Fibroblast of pulmonary artery (primary cell): ENCODE data around the gene GRIK1.

Source experiments
- DNase-seq: peaks from one replicate; pipeline ENCODE4 v3.0.0-alpha.2; 2010; ENCODE audit warnings: low read depth
- H3K4me3 ChIP-seq: replicated peaks from 2 replicates; pipeline ENCODE4 v1.5.1; 2011; ENCODE audit warnings: low read depth, mild to moderate bottlenecking, control low read depth, low read length, moderate library complexity
- TF ChIP-seq, protein P1 (sequence below): IDR thresholded peaks from 2 replicates; pipeline ENCODE4 v1.5.1; 2011; ENCODE audit warnings: mild to moderate bottlenecking, control low read depth, low read length, inconsistent platforms; ENCODE audit errors: missing control alignments

Gene GRIK1

DNA sequence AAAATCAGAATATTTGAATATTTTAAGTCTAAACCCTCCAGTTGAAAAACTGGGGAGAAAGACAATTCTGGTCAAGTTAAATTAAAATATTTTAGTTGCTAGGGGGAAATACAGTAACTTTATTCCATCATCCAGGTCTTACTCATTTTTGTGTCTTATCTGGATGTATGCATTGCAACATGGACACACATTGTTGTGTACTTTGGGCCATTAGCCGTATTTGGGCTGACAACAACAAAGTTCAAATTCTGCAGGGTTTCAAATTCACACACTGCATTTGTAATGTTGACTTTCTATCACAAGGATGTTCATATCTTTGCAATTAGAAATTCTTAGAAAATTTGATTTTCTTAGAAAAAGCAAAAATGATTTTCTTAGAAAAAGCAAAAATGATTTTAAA lies 391.8 kb downstream of the GRIK1 start:
- TF ChIP-seq, protein P1, sequence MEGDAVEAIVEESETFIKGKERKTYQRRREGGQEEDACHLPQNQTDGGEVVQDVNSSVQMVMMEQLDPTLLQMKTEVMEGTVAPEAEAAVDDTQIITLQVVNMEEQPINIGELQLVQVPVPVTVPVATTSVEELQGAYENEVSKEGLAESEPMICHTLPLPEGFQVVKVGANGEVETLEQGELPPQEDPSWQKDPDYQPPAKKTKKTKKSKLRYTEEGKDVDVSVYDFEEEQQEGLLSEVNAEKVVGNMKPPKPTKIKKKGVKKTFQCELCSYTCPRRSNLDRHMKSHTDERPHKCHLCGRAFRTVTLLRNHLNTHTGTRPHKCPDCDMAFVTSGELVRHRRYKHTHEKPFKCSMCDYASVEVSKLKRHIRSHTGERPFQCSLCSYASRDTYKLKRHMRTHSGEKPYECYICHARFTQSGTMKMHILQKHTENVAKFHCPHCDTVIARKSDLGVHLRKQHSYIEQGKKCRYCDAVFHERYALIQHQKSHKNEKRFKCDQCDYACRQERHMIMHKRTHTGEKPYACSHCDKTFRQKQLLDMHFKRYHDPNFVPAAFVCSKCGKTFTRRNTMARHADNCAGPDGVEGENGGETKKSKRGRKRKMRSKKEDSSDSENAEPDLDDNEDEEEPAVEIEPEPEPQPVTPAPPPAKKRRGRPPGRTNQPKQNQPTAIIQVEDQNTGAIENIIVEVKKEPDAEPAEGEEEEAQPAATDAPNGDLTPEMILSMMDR, result no peak
- no peak overlapping the region for H3K4me3 ChIP-seq
- no peak for DNase-seq

DNA sequence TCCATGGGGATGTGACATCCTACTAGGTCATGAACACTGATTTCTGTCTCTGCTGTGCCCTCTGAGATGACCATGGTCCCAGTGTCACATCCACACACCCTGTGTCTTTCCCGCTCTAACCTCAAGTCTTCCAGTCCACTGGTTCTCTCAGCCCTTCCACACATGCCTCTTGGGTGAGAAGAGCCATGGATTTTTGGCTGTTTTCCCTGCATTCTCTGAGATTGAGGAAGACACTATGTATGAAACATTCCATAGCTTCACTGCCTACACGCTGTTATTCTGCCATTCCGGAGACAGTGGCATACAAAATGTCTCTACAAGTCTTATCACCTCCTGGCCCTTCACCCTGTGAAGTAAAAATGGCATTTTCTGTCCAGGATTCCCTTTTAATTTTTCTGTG lies 393.7 kb downstream of the GRIK1 start:
- peak; percentile 7 for DNase-seq
- no peak overlapping the region for H3K4me3 ChIP-seq
- TF ChIP-seq, protein P1, result no peak

DNA sequence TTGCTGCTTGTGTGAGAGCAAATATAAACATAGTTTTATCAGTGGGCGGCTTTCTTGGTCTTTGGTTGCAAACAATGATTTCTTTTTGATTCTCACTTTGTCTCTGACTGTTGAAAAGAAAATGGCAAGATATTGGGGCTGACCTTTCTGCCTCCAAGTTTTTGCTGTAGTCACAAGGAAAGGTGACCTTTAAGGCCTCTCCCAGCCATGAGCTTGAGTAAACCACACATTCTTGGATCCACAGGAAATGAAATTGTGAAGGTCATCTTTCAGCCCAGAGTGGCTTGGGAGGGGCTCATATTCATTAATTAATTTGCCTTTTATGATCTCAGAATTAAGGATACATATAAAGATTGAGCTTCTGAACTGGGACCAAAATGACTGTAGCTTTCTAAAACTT lies 399.5 kb downstream of the GRIK1 start:
- no peak for DNase-seq
- no peak overlapping the region for H3K4me3 ChIP-seq
- TF ChIP-seq, protein P1, result no peak

DNA sequence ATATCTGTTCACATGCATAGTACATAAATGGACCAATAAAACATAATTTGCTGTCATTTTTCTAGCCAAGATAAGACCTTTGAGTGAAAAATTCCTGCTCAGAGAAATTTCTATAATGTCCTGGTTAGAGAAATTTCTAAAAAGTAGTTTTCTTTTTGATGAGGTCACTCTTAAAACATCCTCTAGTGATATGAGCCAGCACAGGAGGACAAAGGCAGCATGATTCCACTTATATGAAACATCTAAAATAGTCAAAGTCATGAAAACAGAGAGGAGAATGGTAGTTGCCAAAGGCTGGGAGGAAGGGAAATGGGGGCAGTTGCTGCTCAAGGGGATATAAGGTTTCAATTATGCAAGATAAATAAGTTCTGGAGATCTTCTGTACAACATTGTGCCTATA lies 401.7 kb downstream of the GRIK1 start:
- DNase-seq, result peak; percentile 66
- TF ChIP-seq, protein P1, result no peak
- no peak overlapping the region for H3K4me3 ChIP-seq

DNA sequence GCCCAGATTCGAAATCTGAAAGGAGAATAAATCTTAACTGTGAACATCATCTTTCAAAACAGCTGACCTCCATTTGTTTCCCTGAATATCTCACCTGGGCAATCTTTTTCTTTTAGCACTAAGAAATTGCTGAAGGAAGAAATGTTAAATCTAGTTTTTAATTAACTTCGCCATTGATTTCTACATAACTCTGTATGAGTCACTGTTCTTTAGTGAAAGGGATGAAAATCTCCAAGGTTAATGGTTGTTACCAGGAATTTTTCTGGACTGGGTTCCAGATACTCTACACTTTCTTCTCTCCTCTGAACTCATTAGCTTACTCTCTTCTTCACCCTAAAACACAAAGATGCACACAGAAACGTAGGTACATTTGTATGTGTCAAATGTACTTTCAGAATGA lies 405.3 kb downstream of the GRIK1 start:
- no peak overlapping the region for H3K4me3 ChIP-seq
- TF ChIP-seq, protein P1, result no peak
- DNase-seq, result no peak

DNA sequence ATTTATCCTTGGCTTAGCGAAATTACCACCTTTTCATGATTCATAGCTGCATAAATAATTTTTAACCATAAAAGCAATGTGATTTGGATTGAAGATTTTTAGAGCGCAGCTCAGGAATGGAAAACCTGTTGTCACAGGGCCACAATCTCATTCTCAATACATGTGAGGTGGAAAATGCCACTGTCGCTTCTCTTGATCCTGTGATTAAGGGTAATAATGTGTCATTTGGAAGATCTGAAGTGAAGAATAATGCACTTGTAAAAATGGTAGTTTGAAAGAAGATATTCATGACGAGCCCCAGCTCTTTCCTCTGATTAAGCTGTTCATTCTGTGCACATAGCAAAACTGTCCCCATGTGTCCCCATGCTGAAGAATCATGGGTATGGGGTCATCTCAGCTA lies 410.7 kb downstream of the GRIK1 start:
- TF ChIP-seq, protein P1, result no peak
- DNase-seq, result no peak
- H3K4me3 ChIP-seq, result no peak overlapping the region

DNA sequence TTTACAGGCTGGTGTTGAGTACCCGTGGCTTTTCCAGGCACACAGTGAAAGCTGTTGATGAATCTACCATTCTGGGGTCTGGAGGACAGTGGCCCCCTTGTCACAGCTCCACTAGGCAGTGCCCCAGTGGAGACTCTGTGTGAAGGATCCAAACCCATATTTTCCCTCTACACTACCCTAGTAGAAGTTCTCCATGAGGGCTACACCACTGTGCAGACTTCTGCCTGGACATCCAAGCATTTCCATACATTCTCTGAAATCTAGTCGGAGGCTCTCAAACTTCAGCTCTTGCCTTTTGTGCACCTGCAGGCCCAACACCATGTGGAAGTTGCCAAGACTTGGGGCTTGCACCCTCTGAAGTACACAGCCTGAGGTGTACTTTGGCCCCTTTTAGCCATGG lies 413.3 kb downstream of the GRIK1 start:
- no peak overlapping the region for H3K4me3 ChIP-seq
- no peak for DNase-seq
- TF ChIP-seq, protein P1, result no peak
